Nucleus accumbens (tissue), 56 donors: Measurements from ENCODE around the gene CUEDC1.

ENCODE experiments used
- DNase-seq, 56 donors: peaks; one replicate each; lab custom pipeline; 2025; lab: John Stamatoyannopoulos, UW

The CUEDC1 gene

DNA sequence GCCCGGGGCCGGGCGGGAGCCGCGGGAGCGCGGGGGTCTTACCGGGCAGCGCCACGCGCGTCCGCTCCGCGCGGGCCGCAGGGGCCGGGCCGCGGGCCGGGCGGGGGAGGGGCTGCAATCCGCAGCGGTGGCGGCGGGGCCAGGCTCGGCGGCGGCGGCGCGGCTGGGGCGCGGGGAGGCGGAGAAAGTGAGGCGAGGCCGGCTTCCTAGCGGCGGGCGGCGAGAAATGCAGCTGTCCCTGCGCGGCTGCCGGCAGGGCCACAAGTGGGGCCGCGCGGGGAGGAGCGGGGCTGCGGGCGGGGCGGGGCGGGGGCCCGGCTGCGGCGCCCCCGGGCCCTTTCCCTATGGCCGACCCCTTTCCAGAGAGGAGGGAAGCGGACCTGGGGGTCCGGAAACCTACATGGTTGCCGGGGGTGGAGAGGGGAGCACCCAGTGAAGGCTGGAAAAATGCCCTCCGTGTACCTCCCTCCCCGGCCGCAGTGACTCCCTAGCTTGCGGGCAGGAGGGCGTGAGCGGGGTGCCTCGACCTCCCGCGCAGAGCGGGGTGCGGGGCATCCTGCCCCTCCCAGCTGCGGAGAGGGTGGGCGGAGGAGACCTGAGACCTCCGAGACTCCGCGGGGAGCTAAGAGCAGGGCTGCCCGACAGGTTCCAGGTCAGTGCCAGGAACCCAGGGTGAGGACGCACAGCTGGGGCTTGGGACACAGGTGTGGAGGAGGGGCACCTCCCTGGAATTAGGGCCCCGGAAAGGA, at the start of gene CUEDC1:
Gene CUEDC1 (minus strand): TSS at position 230 of the 749 bp plus-strand sequence. CDS start 69,848 bp downstream, outside the sequence.
- DNase-seq, result peak in 47 of 56 donors; percentile 33 to 94 (median 65)

DNA sequence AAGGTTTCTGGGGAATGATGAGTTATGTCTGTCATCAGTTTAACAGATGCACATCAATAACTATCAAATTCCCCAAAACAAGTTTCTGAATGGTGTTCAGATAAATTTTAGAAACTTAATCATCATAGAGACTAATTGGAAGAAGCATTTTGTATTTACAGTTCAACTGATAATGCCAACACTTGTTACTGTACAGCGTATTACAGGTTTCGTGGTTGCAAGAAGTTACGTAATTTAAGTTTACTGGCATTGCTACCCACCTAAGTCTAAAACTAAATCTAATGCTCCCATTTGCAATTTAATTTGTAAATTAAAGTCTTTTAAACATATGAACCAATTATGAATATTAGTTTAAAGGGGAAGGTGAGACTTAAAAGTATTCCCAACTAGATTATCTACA, 48.8 kb upstream of the CUEDC1 start:
- no peak for DNase-seq

DNA sequence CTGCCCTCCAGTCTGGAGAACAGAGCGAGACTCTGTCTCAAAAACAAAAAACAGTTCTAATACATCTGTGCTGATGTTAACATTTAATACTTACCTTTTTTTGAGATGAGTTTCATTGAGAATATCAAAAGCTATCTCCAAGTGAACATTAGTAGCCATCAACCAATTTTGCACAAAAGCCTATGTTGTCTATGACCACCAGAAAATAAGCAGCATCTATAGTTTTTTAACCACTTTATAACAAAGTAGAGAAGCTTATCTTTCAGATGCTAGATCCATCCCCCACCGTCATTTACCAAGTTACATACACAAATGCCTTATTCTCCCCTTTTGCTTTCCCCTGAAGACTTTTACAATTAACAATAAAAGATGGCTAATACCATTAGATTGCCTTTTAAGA, 47.8 kb upstream of the CUEDC1 start:
- no peak for DNase-seq

DNA sequence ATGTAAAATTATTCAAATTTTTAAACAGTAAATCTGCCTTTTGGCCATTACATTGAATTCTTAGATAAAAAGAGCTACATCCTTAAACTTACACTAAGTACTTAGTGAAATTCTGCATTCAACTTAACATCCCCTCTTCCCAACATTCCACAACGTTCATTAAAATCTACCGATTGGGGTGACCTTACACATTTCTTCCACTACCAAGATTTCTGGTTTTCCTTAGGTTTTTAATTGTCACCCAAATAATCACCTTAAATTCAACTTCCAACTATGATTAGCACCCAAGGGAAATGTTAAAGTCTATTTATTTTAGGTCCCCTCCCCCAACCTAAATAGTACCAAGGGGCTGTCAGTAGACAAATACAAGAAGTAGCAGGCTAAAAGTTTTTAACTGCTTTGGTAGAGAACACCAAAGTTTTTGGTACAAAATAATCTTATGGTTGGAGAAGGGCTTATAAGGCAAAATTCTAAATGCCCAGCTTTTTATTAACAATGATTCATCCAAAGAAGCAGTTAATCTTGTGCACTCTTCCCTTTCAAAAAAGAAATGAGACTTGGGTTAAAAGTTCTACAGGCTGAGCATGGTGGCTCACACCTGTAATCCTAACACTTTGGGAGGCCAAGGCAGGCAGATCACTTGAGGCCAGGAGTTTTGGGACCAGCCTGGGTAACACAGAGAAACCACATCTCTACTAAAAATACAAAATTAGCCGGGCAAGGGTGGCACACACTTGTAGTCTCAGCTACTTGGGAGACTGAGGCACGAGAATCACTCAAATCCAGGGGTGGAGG, 47.1 kb upstream of the CUEDC1 start:
- no peak for DNase-seq

GRCh38 chr17:58001461-58002124, 46.4 kb upstream of the CUEDC1 start:
- DNase-seq, result no peak

GRCh38 chr17:57999496-58000017, 44.3 kb upstream of the CUEDC1 start:
- DNase-seq, result no peak

- DNase-seq, result no peak
Observed at GRCh38 chr17:57999010-57999495, 43.8 kb upstream of the CUEDC1 start.

GRCh38 chr17:57997085-57997809, 42.0 kb upstream of the CUEDC1 start:
- no peak for DNase-seq

DNA sequence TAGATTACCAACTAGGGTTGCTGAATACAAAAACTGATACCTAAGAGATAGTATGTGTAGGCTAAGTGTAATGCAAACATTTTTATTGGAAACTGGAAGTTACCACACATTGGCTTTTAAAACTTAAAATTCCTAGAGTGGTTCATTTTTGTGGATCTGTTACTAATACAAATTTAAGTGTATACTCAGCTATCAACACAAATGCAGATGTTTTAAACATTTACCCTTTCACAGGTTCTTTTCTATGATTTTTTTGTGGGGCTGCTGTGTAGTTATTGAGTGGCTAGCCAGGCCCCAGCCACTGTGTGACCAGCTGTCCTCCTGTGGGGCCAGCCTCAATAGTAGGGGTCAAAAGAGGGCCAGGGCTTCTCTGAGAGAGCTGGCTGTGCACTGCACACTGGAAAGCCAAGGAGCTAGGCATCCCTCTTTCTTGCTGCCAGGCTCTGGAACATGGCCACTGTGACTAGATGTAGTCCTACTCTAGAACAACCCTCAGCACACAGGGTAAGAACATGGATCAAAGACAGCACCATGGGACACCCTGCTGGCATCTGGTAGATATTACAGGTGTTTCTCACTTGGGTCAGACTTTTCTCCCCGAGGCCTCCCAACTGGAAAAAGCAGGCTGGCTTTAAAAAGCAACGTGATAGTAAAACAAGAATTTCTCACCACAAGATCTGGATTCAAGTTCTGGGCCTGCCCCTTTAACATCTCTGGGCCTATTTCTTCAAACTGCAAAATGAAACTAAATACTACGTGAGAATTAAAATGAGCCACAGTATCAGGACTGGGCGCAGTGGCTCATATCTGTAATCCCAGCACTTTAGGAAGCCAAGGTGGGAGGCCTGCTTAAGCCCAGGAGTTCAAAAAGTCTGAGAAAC, 40.1 kb upstream of the CUEDC1 start:
- peak in 45 of 56 donors; percentile 18 to 79 (median 53) for DNase-seq

DNA sequence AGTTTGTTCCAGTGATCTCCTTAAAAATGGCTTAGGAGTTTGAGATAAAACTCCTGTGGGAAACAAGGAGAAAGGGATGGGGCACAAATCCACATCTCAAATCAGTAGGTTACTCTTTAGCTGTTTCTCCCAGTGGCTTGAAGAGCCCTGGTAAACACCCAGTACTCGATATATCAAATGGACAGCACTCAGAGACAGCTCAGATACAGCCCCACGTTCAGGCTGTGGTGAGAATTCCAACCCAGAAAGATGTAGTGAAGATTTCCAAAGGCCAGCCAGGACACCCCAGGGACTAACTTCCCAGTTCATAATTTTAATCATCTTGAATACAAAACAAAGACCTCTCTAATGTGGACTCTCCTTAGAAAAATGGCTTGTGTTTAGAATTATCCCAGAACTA, 39.2 kb upstream of the CUEDC1 start:
- no peak for DNase-seq

DNA sequence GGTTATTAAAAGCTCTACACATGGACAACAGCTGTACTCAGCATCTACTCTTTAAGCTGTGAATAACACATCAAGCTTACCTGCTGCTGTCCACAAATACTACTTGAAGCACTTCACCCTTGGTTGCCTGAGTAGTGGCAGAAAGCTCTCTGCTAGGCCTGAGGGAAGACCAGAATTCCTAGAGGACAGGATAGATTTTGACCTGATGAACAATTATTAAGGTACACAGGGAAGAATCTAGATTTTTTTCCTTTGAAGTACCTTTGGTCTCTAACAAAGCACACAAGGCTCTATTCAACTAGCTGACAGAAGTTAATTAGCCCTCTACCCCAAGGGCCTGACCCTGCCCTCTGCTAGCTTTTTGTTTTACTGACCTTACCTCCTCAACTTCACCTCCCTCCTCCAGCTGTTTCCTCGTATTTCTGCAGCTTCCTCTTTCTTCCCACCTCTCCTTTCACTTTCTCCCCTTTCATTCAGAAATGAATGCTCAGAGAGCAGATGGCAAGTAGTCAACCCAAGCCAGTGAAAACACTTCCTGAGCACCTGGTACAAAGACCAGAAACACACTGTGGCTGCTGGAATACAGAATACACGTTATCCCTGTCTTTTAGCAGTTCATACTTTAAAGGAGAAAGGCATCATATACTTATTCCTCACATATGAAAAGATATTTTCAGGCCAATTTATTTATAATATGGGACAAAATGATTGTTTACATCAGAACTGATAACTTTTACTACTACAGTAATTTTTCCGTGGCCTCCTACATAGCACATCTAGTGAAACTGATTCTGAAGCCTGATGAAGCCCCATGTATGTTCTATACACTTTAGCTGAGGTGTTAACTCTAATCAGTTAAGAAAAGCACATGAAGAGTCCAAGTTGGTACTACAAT, 38.5 kb upstream of the CUEDC1 start:
- DNase-seq, result no peak

GRCh38 chr17:57991537-57991936, 36.3 kb upstream of the CUEDC1 start:
- no peak for DNase-seq

- DNase-seq, result no peak
Observed at GRCh38 chr17:57990037-57990436, 34.8 kb upstream of the CUEDC1 start.

DNA sequence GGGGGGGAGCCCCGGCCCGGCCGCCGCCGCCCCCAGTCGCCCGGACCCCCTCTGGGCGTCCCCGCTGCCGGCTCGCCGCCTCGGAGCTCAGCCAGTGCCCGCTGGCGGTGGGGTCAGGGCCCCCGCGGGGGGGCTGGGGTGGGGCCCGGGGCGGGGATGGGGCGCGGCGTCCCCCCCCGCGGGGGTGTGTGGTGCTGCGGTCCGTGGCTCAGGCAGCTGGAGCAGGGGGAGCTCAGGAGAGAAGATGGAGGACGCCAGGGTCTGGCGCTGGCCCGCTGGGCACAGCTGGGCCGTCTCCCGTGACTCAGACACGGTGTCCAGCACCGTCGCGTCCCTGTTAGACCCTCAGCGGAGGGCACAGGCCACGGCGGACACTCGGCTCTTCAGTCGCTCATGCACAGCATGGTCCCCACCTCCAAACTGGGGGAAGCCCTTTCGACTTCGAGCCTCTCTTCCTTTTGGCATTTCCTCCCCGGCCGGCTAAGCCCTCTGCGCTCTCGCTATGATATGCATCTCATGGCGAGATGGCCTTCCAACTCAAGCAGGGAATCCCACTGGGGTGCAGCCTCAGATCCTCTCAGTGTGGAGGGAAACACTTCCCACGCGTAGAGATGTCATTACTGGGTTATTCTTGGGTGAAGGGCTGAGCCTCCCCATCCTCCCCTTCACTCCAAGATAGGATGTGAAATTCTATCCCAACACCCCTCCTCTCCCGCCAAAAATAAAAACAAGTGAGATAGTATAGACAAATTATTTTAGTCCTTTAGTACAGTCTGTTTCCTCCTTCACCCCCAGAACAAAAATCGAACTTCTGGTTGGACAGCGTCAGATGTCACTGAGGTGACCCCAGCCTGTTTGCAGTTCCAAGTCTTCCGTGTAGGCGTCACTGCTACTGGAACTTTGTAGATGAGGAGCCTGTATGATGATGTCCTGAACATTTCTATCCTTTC, 33.4 kb upstream of the CUEDC1 start:
- peak in 50 of 56 donors; percentile 13 to 86 (median 75) for DNase-seq

DNA sequence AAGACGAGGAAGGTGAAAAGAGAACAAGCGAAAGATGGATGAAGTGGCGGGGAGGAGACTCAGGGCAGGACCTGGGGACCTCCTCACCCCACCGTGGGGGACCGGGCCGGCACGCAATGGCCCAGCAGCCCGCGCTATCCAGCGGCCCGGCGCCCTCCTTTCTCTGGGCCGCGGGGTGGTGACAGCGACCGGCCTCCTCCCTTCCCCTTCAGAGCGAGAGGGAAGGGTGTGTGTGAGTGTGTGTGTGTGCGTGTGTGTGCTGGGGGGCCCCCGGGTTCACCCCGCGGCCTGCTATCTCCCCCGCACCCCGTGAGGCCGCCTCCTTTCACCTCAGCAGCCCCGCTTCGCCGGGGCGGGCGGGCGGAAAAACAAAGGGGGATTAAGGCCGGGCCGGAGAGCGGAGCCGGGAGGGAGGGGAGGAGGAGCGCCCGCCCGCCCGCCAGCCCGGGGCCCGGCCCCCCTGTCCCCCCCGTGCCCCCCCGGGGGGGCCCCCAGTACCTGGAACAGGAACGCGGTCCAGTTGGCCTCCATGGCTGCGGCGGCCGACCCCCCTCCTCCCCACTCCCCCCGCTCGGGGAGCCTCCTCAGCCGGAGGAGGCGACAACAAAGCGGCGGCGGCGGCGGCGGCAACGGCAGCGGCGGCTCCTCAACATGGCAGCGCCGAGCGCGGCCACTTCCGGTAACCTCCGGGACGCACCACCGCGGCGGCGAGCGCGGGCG, 32.5 kb upstream of the CUEDC1 start, which contains the start of gene VEZF1:
Gene VEZF1 (minus strand): TSS at position 674 of the 720 bp plus-strand sequence. CDS start 143 bp downstream, at position 531.
- peak in 51 of 56 donors; percentile 43 to 90 (median 79) for DNase-seq
